ENCODE results near the gene VPS37C. TPM values are rescaled to one million over a fixed set of nuclear protein-coding genes. Genes with fewer than 3 reads are reported as not detected.
"Not testable (repeated sequence)": the region's sequence is repeated elsewhere in the genome, so short reads cannot be mapped to it uniquely, and the experiment has no call there.

The VPS37C gene
- total RNA-seq: 30.2 TPM
- long read RNA-seq, transcript VPS37C-201 (5 exons, 2,865 nt): major isoform, 24 of 48 reads
- long read RNA-seq, partial matches to known transcripts: 1 of 48 reads
- long read RNA-seq, other reads (novel, unspliced or antisense): 22 of 48 reads

DNA sequence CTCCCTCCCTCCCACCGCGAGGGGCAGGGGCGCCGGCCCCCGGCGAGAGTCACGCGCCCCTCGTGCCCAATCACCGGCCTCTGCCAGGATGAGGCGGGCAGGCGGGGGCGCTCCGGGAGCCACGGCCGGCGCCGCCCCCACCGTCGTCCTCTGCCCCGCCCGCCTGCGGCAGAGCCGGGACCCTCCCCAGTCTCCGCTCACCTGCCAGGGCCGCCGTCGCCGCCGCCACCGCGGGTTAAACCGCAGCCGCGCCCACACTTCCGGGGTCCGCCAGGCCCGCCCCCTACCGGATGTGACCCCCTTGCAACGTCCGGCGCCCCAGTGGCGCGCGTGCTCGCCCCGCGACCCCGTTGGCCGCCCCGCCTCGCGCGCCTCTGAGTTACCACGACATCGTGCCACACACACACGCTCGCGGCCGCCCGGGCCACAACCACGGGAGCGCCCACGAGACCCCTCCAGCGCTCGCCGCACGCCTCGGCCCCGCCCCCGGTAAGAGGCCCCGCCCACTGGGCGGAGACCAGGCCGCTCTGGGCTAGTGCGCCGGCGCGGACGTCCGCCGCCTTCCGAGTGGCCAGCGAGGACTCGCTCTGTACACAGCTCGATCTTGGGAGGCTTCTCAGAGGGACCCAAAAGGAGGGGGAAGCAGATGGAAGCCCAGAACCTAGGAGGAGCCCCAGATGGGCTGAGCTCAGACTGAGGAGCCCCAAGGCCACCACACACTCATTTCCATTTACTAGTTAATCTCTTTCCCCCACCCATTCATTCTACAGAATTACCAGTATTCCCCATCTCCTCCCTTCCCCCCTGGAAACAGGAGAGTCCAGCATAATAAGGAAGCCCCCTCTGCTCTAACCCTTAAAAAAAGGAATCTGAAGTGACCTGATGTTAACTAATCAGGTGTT is at the start of gene VPS37C:
TSS of gene VPS37C (minus strand) at position 237 of the 902 bp plus-strand sequence. CDS start 22,597 bp downstream, outside the sequence.
- no peaks in the 10 kb centered on the region for H3K9me3 ChIP-seq
- peak within 1 kb of the TSS; percentile 77 for H3K4me3 ChIP-seq
- peak within 1 kb of the TSS; percentile 96 for H3K27ac ChIP-seq
- intact Hi-C loops (cut with DNase I): no loop called here
- H3K36me3 ChIP-seq: no peaks in the 10 kb centered on the region
- peaks cover 21% of the 10 kb centered on the region for H3K4me1 ChIP-seq
- DNase-seq (peak; percentile 96), ATAC-seq (peak; percentile 94)
- TF ChIP-seq, protein P1, sequence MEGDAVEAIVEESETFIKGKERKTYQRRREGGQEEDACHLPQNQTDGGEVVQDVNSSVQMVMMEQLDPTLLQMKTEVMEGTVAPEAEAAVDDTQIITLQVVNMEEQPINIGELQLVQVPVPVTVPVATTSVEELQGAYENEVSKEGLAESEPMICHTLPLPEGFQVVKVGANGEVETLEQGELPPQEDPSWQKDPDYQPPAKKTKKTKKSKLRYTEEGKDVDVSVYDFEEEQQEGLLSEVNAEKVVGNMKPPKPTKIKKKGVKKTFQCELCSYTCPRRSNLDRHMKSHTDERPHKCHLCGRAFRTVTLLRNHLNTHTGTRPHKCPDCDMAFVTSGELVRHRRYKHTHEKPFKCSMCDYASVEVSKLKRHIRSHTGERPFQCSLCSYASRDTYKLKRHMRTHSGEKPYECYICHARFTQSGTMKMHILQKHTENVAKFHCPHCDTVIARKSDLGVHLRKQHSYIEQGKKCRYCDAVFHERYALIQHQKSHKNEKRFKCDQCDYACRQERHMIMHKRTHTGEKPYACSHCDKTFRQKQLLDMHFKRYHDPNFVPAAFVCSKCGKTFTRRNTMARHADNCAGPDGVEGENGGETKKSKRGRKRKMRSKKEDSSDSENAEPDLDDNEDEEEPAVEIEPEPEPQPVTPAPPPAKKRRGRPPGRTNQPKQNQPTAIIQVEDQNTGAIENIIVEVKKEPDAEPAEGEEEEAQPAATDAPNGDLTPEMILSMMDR (IDR thresholded peaks at IDR 0.05): peak; percentile 16
- H3K27me3 ChIP-seq: no peaks in the 10 kb centered on the region

DNA sequence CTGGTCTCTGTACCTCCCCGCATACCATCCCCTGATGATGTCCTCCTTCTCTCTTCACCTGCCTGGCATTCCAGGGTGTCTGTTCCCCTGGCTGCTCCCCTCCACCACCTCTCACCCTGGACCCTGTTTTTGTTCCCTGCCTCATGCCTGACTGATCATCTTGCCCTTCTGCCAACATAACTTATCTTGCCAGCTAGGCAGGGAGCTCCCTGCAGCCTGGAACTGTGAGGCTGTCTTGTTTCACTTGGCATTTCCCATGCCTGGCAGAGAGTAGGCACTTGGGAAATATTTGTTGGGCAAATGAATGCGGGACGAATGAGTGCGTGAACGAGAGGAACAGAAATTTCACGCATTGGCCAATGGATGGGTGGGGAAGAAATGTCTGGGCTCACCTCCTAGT is 49.4 kb upstream of the VPS37C start:
- H3K36me3 ChIP-seq; H3K4me1 ChIP-seq; H3K4me3 ChIP-seq; DNase-seq; H3K27ac ChIP-seq; H3K27me3 ChIP-seq; H3K9me3 ChIP-seq; ATAC-seq; intact Hi-C loops (cut with DNase I): not testable (repeated sequence)

DNA sequence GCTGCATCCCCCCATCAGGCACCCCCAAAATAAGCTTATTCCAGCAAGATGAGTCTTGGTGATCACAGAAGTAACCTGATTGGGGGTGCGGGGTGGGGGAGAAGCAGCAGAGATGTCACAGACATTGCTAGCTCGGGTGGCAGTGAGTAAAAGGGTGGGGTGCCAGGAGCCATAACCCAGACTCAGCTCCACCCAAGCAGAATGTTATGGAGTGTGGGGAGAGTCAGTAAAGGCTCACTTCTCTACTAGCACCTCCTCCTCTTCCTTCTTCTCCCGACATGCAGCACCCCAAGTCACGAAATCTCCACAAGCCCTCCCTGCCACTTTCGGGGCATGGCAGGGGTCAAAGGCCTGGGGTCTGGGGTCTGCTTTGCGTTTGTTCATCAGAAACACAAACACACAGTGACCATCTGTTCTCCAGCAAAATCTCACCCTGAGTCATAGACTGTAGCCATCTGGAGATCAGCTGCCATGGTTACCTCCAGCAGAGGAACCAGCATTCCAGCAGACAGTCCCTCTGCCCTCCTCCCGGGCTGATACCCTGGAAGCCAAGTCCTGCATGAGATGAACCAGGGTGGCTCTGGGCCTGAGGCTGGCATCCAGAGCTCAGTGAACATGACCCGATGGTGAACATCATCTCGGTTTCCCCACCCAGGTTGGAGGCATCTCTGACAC is 46.5 kb upstream of the VPS37C start:
- intact Hi-C loops (cut with DNase I); H3K27ac ChIP-seq; H3K9me3 ChIP-seq; ATAC-seq; DNase-seq; H3K27me3 ChIP-seq; H3K36me3 ChIP-seq; H3K4me1 ChIP-seq; H3K4me3 ChIP-seq: not testable (repeated sequence)

DNA sequence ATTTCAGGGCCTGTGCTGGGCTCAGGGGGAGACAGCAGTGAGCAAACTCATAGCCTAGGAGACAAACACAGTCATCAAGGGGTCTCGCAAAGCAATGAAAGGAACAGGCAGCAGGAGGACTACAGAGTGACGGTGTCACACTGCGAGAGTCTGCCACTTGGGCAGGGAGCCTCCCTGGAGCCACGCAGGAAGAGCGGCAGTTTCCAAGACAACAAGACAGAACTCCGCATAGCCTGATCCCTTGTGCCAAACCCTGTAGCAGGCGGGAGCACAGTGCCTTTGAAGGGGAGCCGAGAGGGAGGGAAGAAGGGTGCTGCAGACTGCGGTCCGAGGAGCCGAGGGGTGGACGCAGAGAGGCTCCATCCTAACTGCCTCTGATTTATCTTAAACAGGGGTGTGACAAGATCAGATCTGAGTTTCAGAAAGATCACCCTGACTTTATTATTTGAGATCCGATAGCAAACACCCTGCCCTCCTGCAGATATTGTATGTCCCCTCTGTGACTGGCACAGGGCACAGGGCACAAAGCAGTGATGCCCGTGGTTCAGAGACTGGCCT is 43.4 kb upstream of the VPS37C start:
- DNase-seq; H3K4me3 ChIP-seq; intact Hi-C loops (cut with DNase I); ATAC-seq; H3K27ac ChIP-seq; H3K4me1 ChIP-seq; H3K9me3 ChIP-seq; H3K36me3 ChIP-seq; H3K27me3 ChIP-seq: not testable (repeated sequence)

DNA sequence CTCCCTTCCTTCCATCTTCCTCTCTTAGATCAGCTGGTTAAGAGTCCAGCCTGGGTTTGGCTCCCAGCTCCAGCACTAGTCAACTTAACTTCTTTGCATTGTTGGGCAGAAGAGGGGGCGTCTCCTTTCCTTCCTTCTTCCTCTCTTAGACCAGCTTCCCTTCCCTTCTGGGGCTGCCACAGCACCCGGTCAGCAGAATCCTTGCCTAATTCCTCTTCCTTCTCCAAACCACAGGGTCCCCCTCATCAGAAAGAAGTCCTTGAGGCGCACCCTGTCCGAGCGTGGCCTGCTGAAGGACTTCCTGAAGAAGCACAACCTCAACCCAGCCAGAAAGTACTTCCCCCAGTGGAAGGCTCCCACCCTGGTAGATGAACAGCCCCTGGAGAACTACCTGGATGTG is 42.6 kb upstream of the VPS37C start:
- H3K27me3 ChIP-seq; DNase-seq; H3K9me3 ChIP-seq; intact Hi-C loops (cut with DNase I); H3K36me3 ChIP-seq; H3K4me3 ChIP-seq; H3K27ac ChIP-seq; H3K4me1 ChIP-seq: not testable (repeated sequence)
- peak; percentile 80 for ATAC-seq

DNA sequence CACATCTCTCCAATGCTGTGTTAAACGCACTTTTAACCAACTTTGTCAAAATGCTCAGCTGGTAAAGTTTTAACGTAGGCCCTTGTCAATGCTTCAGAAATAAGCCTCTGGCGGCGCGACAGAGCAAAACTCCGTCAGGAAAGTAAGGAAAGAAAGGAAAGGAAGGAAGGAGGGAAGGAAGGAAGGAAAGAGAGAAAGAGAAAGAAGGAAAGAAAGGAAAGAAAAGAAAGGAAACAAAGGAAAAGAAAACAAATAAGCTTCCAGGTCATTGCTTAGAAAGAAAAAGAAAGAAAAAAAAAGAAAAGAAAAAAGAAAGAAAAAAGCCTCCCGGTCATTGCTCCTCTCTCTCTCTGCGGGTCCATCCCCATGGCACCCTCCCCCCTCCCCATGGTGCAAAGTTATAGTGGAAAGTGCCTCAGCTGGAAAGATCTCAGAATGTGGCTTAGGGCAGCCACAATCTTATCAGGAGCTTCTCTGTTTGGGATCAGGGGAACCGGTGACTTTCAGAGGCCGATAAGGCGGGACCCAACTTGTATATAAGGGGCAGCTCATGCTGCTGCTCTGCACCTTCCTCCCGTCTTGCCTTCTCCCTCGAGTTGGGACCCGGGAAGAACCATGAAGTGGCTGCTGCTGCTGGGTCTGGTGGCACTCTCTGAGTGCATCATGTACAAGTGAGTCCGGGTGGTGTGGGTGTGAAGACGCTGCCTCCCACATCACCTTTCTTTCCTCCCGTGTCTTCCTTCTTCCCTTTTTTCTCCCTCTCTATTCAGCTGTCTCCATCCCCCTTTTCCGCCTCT is 41.9 kb upstream of the VPS37C start, which contains the start of gene PGA3:
TSS of gene PGA3 (plus strand) at position 566 of the 797 bp plus-strand sequence. CDS start at position 616, 50 bp downstream.
- ATAC-seq; H3K4me1 ChIP-seq; H3K4me3 ChIP-seq; intact Hi-C loops (cut with DNase I); H3K9me3 ChIP-seq; H3K36me3 ChIP-seq; H3K27me3 ChIP-seq; H3K27ac ChIP-seq; DNase-seq: not testable (repeated sequence)

DNA sequence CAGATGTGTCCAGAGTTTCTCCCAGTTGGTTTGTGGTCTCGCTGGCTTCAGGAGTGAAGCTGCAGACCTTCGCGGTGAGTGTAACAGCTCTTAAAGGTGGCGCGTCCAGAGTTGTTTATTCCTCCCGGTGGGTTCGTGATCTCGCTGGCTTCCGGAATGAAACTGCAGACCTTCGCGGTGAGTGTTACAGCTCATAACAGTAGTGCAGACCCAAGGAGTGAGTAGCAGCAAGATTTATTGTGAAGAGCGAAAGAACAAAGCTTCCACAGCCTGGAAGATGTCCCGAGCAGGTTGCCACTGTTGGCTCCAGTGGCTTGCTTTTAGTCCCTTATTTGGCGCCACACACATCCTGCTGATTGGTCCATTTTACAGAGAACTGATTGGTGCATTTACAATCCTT is 40.2 kb upstream of the VPS37C start:
- Histone ChIP-seq H3K36me3 (no peaks in the 10 kb centered on the region), H3K4me1 (no peaks in the 10 kb centered on the region), H3K4me3 (no peak overlapping the region), H3K9me3 (no peaks in the 10 kb centered on the region), H3K27ac (no peak overlapping the region), H3K27me3 (no peaks in the 10 kb centered on the region)
- DNase-seq (no peak), ATAC-seq (no peak)
- TF ChIP-seq, protein P1 (IDR thresholded peaks at IDR 0.05): no peak
- intact Hi-C loops (cut with DNase I): no loop called here

Measured in upper lobe of right lung (tissue), 1 donor.